T-helper 9 cell (primary cell): ENCODE results near the gene SIRT1.
"Not testable (repeated sequence)": the region's sequence is repeated elsewhere in the genome, so short reads cannot be mapped to it uniquely, and the experiment has no call there.

Source experiments
- DNase-seq: peaks from one replicate; pipeline ENCODE4 v3.0.0-alpha.2; 2020

SIRT1 gene

DNA sequence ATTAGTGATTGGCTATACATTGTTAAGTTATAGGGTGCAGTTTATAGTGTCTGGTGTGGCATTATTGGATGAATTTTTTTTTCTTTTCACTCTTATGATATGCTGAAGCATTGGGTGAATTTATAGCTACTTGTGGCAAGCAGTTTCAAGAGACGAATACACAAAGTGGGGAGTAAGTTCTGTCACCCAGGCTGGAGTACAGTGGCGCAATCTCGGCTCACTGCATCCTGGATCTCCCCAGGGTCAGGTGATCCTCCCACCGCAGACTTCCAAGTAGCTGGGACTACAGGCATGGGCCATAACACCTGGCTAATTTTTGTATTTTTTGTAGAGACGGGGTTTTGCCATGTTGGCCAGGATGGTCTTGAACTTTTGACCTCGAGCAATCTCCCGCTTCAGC lies 6.3 kb upstream of the SIRT1 start:
- DNase-seq, result no peak

DNA sequence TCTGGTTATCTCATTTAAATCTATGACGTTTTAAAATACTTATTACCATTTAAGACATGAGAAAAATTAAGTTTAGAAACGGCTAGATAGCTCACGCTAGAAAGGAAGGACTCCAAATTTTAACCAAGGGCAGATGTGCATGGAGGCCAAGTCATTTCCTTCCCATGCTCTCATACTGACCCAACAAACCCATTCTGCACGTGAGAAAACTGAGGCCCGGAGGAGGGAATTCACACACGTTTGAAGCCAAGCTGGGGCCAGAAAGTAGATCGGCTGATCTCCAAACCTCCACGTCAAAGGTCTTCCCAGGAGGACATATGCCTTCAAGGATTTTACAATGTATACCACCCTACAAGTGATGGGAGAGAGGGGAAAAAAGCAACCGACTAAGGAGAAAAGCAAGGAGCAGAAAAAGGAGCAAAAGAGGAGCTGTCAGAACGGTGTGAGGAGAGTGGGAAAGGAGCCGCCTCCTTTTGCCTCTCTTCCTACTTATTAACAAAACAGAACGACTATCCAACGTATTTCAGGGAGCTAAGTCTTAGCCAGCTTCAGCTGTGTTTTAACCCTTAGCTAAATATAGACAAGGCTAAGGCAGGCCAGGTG lies 645 bp upstream of the SIRT1 start:
- DNase-seq, result no peak

DNA sequence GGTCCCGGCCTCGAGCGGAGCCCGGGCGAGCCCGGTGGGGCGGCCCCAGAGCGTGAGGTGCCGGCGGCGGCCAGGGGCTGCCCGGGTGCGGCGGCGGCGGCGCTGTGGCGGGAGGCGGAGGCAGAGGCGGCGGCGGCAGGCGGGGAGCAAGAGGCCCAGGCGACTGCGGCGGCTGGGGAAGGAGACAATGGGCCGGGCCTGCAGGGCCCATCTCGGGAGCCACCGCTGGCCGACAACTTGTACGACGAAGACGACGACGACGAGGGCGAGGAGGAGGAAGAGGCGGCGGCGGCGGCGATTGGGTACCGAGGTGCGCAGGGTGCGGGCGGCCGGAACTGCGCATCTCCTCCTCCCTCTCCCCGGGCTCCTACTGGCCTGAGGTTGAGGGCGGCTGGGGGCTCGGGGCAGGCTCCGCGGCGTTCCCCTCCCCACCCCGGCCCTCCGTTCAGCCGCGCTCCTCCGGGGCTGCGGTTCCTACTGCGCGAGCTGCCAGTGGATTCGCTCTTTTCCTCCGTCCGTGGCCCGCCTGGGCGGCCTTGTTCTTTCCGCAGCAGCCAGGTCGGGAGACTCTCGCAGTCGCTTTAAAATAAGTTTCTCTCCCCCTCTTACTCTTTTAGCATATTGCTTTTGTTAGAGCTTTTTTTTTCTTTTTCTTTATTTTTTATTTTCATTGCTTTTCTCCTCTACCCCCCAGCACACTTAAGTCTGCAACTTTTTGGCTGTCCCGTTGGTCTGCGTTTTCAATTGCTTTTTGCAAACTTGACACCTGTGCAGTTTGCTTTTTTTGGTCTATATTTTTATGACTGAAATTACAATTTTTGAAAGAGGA lies 600 bp downstream of the SIRT1 start:
- DNase-seq, result peak; percentile 65

DNA sequence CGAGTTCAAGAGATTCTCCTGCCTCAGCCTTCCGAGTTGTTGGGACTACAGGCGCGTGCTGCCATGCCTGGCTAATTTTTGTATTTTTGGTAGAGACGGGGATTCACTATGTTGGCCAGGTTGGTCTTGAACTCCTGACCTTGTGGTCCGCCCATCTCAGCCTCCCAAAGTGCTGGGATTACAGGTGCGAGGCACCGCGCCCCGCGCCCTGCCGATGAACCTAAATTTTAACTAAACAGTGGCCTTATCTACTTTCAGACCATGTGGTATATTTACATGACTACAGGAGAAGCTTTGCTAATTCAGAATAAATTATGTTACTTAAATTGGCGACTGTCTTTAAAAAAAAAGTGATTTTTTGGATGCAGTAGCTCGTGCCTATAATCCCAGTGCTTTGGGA lies 9.2 kb downstream of the SIRT1 start:
- no peak for DNase-seq

DNA sequence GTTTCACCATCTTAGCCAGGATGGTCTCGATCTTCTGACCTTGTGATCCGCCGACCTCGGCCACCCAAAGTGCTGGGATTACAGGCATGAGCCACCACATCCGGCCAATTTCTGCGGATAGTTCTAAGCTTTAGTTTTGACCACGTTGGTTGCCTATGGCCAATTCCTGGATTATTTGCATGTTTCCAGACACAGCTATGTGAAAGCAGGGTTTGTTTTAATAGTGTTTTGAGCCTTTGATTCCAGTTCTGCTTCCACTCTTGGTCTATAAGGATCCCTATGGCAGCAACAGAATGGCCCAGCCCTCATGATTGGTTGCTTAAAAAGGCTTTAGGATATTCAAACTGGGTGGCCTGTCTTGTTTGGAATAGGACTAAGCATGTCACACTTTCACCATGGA lies 19.1 kb downstream of the SIRT1 start:
- DNase-seq, result no peak

DNA sequence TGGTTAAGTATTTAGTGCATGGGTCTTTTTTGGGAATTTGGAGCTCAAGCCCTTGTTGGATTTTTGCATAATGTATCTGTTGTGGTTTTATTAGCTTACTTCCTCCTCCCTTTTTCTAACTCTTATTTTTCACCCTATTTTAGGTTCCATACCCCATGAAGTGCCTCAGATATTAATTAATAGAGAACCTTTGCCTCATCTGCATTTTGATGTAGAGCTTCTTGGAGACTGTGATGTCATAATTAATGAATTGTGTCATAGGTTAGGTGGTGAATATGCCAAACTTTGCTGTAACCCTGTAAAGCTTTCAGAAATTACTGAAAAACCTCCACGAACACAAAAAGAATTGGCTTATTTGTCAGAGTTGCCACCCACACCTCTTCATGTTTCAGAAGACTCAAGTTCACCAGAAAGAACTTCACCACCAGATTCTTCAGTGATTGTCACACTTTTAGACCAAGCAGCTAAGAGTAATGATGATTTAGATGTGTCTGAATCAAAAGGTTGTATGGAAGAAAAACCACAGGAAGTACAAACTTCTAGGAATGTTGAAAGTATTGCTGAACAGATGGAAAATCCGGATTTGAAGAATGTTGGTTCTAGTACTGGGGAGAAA lies 28.0 kb downstream of the SIRT1 start:
- DNase-seq, result no peak

DNA sequence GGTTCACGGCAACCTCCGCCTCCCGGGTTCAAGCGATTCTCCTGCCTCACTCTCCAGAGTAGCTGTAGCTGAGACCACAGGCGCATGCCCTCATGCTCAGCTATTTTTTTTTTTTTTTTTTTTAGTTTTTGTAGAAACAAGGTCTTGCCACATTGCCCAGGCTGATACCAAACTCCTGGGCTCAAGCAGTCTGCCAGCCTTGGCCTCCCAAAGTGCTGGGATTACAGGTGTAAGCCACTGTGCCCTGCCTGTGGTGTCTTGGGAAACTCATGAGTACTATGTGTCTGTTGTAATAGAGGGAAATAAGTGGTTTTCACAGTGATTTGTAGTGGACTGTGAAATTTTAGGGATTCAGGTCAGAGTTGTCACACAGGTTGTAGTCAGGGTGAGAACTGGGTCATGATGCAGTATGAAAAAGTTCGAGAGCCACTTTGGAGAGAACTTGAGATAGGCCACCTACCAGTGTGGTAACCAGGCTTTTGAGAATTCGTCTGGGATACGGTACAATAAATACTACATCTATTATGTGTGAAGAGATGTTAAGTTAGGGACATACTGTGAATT lies 30.4 kb downstream of the SIRT1 start:
- DNase-seq, result no peak

DNA sequence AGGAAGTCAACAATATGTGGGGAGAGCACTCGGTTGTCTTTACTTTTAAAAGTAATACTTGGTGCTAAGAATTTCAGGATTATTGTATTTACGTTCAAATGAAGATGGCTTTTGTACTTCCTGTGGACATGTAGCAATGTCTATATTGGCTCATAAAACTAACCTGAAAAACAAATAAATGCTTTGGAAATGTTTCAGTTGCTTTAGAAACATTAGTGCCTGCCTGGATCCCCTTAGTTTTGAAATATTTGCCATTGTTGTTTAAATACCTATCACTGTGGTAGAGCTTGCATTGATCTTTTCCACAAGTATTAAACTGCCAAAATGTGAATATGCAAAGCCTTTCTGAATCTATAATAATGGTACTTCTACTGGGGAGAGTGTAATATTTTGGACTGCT lies 32.7 kb downstream of the SIRT1 start:
- no peak for DNase-seq

DNA sequence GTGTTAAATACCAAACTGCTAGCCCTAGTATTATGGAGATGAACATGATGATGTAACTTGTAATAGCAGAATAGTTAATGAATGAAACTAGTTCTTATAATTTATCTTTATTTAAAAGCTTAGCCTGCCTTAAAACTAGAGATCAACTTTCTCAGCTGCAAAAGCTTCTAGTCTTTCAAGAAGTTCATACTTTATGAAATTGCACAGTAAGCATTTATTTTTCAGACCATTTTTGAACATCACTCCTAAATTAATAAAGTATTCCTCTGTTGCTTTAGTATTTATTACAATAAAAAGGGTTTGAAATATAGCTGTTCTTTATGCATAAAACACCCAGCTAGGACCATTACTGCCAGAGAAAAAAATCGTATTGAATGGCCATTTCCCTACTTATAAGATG lies 33.2 kb downstream of the SIRT1 start:
- DNase-seq, result no peak

DNA sequence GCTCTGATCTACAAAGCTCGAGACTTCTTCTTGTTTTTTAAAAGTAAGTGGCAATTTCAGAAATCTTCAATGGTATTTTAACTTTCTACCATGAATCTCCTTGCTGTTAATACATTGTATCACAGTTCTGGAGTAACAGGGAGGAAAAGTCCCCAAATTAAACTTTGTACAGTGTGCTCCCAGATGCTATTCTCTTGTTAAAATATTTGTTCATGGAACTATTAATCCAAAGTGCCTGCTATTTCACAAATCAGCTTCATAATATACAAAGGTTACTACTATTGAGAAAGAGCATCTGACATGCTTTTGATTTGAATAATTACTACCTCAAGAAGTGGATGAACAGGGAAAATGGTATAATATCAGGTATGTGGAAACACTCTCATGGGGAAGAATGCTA lies 36.6 kb downstream of the SIRT1 start:
- DNase-seq, result no peak

DNA sequence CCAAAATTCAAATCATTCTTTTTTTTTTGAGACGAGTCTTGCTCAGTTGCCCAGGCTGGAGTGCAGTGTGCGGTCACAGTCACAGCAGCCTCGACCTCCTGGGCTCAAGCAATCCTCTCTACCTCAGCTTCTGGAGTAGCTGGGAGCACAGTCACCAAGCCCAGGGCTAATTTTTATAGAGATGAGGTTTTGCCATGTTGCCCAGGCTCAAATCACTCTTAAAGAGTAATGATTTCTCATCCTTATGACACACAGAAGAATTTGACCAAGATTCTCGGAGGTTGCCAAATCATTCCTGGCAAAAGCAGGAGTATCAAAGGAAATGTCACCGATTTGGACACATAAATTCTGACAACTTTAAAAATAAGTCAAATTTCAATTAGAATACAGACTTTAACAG lies 39.1 kb downstream of the SIRT1 start:
- no peak for DNase-seq

DNA sequence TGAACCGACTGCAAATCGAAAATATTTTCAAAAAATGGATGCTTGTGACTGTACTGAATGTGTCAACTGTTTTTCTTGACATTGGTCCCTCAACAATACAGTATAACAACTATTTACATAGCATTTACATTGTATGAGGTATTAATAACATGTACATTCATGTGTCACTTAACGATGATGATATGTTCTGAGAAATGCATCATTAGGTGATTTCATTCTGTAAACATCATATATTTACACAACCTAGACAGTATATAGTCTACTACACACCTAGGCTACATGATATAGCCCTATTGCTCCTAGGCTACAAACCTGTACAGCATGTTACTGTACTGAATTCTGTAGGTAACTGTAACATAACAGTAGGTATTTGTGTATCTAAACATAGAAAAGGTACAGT lies 39.7 kb downstream of the SIRT1 start:
- DNase-seq, result no peak

DNA sequence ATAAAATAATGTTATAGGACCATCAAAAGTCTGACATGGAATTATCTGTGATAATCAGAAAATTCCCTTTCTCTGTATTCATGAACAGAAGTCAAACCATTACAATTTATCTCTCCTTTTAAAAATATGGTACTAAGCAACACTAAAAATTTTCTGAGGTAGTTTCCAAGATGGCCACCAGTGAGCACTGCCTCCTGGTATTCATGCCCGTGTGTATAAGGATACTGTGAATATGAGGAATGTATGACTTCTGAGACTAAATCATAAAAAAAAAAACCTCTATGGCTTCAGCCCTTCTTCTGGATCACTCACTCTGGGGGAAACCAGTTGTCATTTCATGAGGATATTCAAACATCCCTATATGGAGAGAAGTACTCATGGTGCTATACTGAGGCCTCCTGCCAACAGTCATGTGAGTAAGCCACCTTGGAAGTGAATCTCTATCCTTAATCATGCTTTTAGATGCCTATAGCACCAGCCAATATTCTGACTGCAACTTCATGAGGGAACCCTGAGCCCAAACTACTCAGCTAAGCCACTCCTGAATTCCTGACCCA lies 41.1 kb downstream of the SIRT1 start:
- no peak for DNase-seq

DNA sequence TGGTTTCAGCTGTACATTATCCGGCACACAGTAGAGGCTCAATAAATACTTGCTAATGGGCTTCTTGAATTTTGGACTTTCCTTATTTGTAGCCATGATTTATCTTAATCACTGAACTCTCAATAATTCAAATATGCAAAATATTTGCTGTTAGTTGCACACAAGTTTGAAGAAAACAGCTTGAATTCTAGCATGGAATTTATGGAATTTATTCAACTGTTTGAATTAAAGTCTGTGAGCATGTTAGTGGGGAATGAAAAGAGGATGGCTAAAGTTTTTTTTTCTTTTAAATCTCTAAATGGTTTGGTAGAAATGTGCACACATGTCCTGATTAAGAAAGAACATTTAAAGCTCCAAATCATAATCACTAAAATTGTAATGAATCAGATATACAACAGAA lies 42.5 kb downstream of the SIRT1 start:
- DNase-seq, result no peak

DNA sequence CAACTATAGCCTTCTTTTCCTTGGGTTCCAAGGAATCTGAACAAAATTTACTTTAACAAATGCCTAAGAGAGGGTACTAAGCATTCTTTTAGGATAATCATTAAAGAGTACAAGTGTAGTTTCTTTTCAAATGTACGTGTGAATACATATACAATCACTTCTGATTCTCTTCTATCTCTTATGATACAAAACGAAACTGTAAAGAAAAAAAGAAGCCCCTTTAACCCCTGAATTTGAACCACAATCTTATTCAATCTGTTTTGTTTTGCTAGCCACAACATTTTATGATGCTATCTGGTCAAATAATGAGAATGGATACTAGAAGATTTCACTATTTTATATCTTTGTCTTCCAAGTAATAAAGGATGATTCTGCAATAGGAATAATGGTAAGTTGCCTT lies 48.7 kb downstream of the SIRT1 start:
- no peak for DNase-seq

DNA sequence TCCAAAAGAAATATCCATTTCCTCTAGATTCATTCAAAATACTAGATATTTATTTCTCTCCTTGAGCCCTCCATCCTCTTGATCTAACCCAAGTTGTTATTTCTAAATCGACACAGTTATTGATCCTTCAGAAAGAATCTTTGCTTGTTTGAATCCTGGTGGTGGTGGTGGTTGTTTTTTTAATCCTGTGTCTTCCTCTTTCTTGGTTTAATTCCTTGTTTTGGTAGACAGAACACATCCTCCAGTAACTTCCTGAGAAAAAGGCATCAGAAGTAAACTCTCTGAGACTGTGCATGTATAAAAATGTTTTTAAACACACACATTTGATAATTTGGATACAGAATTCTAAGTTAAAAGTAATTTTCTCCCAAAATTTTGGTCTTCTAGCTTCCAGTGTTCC lies 49.9 kb downstream of the SIRT1 start:
- DNase-seq, result no peak

DNA sequence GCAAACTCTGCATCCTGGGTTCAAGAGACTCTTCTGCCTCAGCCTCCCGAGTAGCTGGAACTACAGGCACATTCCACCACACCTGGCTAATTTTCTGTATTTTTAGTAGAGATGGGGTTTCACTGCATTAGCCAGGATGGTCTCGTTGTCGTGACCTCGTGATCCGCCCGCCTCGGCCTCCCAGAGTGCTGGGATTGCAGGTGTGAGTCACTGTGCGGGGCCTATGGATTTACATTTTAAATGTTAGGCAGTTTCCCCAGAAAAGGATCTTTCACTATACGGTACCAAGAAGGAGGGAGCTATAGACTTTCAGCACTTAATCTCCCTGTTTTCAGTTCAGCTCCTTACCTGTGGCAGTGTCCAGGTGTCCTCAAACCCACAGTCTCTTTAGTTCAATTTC lies 50.8 kb downstream of the SIRT1 start:
- no peak for DNase-seq

DNA sequence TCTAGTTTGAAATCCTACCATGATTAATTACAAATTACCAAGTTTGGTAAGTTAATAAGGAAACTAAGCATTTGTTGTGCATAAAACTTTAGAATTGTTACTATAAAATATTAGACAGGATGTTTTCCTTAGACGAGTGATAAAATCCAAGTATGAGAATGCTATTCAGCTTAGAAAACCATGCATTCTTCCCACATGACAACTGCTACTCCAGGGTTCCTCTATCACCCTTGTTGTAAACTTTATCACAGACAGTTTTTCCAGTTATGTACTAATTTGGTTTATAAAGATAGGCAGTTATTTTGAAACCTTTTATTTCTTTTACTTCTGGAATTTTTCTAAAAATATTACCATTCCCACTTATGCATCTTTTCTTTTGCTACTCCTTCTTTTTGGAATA lies 52.0 kb downstream of the SIRT1 start:
- DNase-seq, result no peak

DNA sequence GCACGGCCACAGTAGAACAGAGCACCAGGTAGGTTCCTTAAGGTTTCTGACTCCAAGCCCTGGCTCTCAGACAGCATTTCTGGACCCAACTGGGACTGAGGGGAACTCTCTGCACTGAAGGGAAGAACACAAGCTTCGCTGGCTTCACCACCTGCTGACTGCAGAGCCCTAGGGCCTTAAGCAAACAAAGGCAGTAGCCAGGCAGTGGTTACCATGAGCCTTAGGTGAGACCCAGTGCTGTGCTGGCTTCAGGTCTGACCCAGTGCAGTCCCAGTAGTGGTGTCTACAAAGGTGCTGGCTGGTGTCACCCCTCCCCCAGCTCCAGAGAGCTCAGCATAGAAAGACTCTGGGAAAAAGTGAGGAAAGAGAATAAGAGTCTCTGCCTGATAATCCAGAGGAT lies 59.5 kb downstream of the SIRT1 start:
- no peak for DNase-seq

DNA sequence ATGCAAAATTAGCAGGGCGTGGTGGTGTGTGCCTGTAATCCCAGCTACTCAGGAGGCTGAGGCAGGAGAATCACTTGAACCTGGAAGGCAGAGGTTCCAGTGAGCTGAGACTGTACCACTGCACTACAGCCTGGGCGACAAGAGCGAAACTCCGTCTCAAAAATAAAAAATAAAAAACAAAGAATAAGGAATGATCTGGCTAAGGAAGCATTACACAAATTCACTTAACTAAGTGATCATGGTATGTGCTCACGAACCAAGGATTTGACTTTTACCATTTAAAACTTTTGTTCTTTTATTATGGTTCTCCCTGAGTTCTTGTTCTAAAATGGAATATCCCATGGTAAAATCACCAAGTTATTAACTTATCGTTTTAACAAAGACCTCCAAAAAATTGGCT lies 71.2 kb downstream of the SIRT1 start:
- no peak for DNase-seq

DNA sequence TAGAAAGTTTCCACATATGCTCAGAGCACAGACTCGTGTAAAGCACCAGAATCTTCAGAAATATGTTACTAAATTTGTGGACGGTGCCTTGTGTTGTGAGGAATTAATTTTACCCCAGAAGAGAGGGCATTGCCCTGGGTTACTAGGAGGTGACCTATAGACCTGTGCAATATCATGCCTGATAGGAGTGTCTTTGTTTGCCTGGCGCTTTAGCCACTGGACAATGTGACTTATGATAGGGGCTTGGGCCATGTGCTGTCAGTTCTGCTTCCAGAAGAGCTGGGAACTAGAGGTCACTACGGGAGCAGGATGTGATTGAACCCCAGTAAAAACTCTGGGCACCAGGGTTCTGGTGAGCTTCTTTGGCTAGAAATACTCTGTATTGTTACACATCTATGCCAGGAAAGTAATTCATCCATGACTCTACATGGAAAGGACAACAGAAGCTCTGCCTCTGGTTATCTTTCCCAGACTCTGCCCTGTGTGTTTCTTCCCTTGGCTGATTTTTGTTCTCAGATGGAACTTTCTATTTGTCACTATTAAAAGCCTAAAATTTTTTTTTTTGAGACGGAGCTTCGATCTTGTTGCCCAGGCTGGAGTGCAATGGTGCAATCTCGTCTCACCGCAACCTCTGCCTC lies 75.5 kb downstream of the SIRT1 start:
- no peak for DNase-seq

DNA sequence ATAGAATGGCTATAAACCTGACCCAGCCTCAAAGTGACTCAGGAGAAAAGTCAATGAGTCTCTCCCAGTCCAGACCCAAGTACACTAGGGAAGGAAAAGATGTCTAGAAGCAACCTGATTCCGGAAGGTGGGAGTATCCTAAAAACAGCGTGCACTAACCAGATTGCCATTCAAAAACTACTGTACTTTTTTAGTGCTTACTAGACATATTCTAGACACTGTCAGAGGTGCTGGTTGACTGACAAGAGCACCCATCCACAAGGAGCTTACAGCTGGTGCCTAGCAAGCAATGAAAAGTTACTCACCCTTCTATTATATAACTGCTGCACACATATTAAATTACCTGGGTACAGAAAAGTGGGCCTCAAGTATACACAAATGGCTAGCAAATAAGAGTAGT lies 81.0 kb downstream of the SIRT1 start:
- DNase-seq, result no peak

DNA sequence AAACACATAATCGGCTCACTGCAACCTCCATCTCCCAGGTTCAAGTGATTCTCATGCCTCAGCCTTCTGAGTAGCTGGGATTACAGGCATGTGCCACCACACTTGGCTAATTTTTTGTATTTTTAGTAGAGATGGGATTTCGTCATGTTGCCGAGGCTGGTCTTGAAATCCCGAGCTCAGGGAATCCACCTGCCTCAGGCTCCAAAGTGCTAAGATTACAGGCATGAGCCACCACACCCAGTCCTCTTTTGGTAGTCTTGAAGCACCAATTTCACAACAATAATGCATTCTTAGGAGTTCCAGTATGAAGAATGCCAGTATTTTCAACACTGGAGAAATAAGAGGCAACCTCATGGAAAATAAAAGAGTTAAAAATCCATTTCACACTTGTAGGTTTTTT lies 81.6 kb downstream of the SIRT1 start:
- not testable (repeated sequence) for DNase-seq
